HFFc6 (cell line): ENCODE data around the gene SHC2. TPM values are rescaled to one million over a fixed set of nuclear protein-coding genes. Genes with fewer than 3 reads are reported as not detected.
A peak's percentile ranks its signal among the peaks of the same experiment; 100 is the strongest.

ENCODE experiments used
- DNase-seq: peaks from one replicate; pipeline ENCODE4 v3.0.0-alpha.2; 2018
- H3K27ac Mint-ChIP-seq: 2 replicates; pipeline ENCODE4 v1.8.0; 2020; ENCODE audit warnings: mild to moderate bottlenecking, mixed read lengths
- H3K27me3 Mint-ChIP-seq: 2 replicates; pipeline ENCODE4 v1.8.0; 2021; ENCODE audit warnings: mild to moderate bottlenecking, moderate library complexity, mixed read lengths; ENCODE audit not compliant: insufficient read depth
- H3K36me3 Mint-ChIP-seq: 2 replicates; pipeline ENCODE4 v1.8.0; 2021; ENCODE audit warnings: low read depth, mixed read lengths
- H3K4me1 Mint-ChIP-seq: 2 replicates; pipeline ENCODE4 v1.8.0; 2020; ENCODE audit warnings: low read depth, mixed read lengths
- H3K4me3 Mint-ChIP-seq: 2 replicates; pipeline ENCODE4 v1.8.0; 2020; ENCODE audit warnings: mild to moderate bottlenecking, moderate library complexity, mixed read lengths
- H3K9me3 Mint-ChIP-seq: 2 replicates; pipeline ENCODE4 v1.8.0; 2020; ENCODE audit warnings: mild to moderate bottlenecking, mixed read lengths
- long read RNA-seq: library from polyadenylated mRNA; unstranded; transcript quantifications from one replicate; pipeline ENCODE4 v2.0.0, GENCODE V29; 2019
- total RNA-seq, 6 experiments: library from RNA; stranded (reverse); fragmentation: NEBNext Ultra II Directional; extraction: Animal tissue kit (Norgen Biotek cat#: 25700); gene quantifications; 2 replicates in 1 of 6; 3 replicates in 5 of 6; pipeline ENCODE4 v1.2.3, GENCODE V29; 2021
- TF ChIP-seq, protein P1 (sequence below): fragments of 200-600 bp; sonication (generic); IDR thresholded peaks from 2 replicates; pipeline ENCODE4 v1.5.0; 2021; ENCODE audit warnings: antibody characterized with exemption, mild to moderate bottlenecking

The SHC2 gene, protein sequence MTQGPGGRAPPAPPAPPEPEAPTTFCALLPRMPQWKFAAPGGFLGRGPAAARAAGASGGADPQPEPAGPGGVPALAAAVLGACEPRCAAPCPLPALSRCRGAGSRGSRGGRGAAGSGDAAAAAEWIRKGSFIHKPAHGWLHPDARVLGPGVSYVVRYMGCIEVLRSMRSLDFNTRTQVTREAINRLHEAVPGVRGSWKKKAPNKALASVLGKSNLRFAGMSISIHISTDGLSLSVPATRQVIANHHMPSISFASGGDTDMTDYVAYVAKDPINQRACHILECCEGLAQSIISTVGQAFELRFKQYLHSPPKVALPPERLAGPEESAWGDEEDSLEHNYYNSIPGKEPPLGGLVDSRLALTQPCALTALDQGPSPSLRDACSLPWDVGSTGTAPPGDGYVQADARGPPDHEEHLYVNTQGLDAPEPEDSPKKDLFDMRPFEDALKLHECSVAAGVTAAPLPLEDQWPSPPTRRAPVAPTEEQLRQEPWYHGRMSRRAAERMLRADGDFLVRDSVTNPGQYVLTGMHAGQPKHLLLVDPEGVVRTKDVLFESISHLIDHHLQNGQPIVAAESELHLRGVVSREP
- not detected for total RNA-seq
- long read RNA-seq: 0 reads

GRCh38 chr19:460877-461720, at the start of gene SHC2:
SHC2 (minus strand) TSS chr19:461033; CDS start chr19:460996, 37 bp downstream.
- Mint-ChIP-seq H3K4me3 (no peak within 1 kb of the TSS), H3K27me3 (peaks cover 15% of the 10 kb centered on the region), H3K9me3 (peaks cover 15% of the 10 kb centered on the region), H3K27ac (no peak within 1 kb of the TSS), H3K36me3 (no peaks in the 10 kb centered on the region), H3K4me1 (no peaks in the 10 kb centered on the region)
- DNase-seq: no peak
- TF ChIP-seq, protein P1, sequence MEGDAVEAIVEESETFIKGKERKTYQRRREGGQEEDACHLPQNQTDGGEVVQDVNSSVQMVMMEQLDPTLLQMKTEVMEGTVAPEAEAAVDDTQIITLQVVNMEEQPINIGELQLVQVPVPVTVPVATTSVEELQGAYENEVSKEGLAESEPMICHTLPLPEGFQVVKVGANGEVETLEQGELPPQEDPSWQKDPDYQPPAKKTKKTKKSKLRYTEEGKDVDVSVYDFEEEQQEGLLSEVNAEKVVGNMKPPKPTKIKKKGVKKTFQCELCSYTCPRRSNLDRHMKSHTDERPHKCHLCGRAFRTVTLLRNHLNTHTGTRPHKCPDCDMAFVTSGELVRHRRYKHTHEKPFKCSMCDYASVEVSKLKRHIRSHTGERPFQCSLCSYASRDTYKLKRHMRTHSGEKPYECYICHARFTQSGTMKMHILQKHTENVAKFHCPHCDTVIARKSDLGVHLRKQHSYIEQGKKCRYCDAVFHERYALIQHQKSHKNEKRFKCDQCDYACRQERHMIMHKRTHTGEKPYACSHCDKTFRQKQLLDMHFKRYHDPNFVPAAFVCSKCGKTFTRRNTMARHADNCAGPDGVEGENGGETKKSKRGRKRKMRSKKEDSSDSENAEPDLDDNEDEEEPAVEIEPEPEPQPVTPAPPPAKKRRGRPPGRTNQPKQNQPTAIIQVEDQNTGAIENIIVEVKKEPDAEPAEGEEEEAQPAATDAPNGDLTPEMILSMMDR: no peak

DNA sequence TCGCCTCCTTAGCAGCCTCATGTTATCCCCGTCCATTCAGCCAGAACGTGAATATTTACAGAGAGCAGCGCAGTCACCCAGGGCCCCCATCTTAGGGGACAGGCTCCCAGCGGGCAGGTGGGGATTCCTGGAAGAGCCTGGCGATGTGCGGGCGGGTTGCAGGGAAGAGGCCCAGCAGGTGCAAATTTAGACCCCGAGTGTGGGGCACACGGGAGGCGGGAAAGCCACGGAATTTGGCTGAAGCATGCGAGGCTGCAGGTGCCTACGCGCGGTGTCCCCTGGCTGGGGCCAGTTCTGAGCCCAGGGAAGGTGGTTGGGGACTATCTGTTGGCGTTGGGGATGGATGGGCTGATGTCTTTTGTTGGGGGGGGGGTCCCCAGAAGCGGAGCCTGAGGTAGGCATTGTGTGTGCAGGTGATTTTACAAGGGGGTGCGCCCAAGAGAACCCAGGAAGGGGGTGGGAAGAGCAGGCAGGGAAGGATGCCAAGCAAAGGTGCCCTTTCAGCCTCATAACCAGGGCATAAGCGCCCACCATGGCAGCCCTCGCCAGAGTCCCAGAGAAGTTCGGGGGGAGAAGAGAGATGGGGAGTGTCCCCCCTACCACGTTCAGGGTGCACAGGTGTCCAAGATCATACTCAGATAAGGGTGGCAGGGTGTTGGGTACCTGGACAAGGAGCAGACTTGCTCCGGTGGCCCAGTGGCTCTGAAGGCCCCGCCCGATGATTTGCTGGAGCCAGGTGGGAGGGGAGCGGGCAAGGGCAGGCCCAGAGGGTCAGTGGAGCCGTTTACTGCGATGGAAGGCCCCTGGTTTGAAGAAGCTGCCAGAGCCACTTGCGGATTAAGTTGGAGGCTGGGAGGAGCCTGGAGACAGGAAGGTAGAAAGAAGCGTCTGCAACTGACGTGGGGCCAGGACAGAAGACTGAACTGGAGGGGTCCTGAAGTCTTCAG, 47.6 kb upstream of the SHC2 start:
- Mint-ChIP-seq H3K27ac (peak overlapping the region; percentile 50), H3K4me3 (peak overlapping the region; percentile 93), H3K4me1 (peaks cover 26% of the 10 kb centered on the region)

DNA sequence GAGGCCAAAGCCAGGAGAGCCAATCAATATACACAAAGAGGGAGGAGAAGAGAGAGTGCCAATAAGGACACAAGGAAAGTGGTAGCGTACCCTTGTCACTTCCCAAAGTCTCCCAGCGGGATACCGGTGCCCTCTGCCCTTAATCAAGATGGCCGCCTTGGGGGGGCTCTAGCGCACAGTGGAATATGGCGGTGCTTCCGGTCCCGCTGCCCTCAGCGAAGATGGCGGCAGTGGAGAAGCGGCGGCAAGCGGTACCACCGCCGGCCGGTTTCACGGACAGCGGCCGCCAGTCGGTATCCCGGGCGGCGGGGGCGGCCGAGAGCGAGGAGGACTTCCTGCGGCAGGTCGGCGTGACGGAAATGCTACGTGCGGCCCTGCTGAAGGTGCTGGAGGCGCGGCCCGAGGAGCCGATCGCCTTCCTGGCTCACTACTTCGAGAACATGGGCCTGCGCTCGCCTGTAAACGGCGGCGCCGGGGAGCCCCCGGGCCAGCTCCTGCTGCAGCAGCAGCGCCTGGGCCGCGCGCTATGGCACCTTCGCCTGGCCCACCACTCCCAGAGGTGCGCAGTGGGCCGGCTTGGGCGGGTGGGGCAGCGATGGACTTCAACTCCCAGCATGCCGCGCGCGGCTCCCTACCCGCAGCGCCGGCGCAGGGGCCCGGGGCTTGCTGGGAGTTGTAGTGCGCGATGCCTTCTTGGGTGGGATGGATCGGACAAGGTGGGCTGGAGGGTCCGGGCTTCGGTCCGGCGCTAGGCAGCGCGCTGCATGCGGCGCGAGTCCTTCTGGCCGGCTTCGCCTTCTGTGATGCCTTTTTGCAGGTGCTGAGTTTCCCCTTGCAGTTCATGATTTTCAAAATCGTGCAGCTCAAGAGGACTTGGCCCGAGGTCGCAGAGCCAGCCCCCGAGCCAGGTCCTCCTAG, 46.7 kb upstream of the SHC2 start, which contains the start of gene TPGS1:
Gene TPGS1 (plus strand): TSS at position 212 of the 918 bp plus-strand sequence. CDS start 10 bp downstream, at position 222.
- H3K36me3 Mint-ChIP-seq: no peaks in the 10 kb centered on the region
- DNase-seq: peak; percentile 44
- no peaks in the 10 kb centered on the region for H3K9me3 Mint-ChIP-seq
- peaks cover 26% of the 10 kb centered on the region for H3K4me1 Mint-ChIP-seq
- TF ChIP-seq, protein P1: no peak
- peak within 1 kb of the TSS; percentile 93 for H3K4me3 Mint-ChIP-seq
- H3K27me3 Mint-ChIP-seq: no peaks in the 10 kb centered on the region; the same call in 1 of the 2 replicates
- H3K27ac Mint-ChIP-seq: peak within 1 kb of the TSS; percentile 100

More for the DNA sequence above, 47.6 kb upstream of the SHC2 start:
- TF ChIP-seq, protein P1: no peak
- Mint-ChIP-seq H3K36me3 (peaks cover 2% of the 10 kb centered on the region; the same call in 1 of the 2 replicates), H3K9me3 (no peaks in the 10 kb centered on the region), H3K27me3 (peaks cover 1% of the 10 kb centered on the region)
- DNase-seq: no peak

GRCh38 chr19:506404-507285, 45.8 kb upstream of the SHC2 start:
- TF ChIP-seq, protein P1: peak; percentile 96
- Mint-ChIP-seq H3K27ac (peak overlapping the region; percentile 100), H3K9me3 (no peaks in the 10 kb centered on the region), H3K36me3 (no peaks in the 10 kb centered on the region), H3K4me1 (peaks cover 26% of the 10 kb centered on the region), H3K27me3 (peaks cover 2% of the 10 kb centered on the region; the same call in 1 of the 2 replicates), H3K4me3 (peak overlapping the region; percentile 93)
- peak; percentile 100 for DNase-seq
